ENCODE data around the gene RRP9. TPM values are rescaled to one million over a fixed set of nuclear protein-coding genes. Genes with fewer than 3 reads are reported as not detected.

The RRP9 gene
- total RNA-seq, 1 donor from 2014 or later, result 95.5 TPM

GRCh38 chr3:51957520-51958205, 16.0 kb upstream of the RRP9 start:
- H3K9me3 Mint-ChIP-seq, result no peaks in the 10 kb centered on the region
- peaks cover 30% of the 10 kb centered on the region for H3K27me3 Mint-ChIP-seq
- peaks cover 3% of the 10 kb centered on the region for H3K36me3 Mint-ChIP-seq (ENCODE audit: low read depth)
- no peak overlapping the region for H3K27ac Mint-ChIP-seq
- intact Hi-C loops (cut with micrococcal nuclease), result no loop called here
- H3K4me1 Mint-ChIP-seq, result no peaks in the 10 kb centered on the region
- H3K4me3 Mint-ChIP-seq, result no peak overlapping the region
- no peak for DNase-seq

DNA sequence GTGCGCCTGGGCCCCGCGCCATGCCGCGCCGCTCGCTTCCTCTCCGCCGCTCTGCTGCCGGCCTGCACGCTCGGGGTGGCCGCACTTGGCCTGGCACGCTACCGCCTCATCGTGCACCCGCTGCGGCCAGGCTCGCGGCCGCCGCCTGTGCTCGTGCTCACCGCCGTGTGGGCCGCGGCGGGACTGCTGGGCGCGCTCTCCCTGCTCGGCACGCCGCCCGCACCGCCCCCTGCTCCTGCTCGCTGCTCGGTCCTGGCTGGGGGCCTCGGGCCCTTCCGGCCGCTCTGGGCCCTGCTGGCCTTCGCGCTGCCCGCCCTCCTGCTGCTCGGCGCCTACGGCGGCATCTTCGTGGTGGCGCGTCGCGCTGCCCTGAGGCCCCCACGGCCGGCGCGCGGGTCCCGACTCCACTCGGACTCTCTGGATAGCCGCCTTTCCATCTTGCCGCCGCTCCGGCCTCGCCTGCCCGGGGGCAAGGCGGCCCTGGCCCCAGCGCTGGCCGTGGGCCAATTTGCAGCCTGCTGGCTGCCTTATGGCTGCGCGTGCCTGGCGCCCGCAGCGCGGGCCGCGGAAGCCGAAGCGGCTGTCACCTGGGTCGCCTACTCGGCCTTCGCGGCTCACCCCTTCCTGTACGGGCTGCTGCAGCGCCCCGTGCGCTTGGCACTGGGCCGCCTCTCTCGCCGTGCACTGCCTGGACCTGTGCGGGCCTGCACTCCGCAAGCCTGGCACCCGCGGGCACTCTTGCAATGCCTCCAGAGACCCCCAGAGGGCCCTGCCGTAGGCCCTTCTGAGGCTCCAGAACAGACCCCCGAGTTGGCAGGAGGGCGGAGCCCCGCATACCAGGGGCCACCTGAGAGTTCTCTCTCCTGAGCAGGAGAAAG, 14.4 kb upstream of the RRP9 start:
- intact Hi-C loops (cut with micrococcal nuclease), result no loop called here
- DNase-seq, result peak; percentile 74
- H3K4me1 Mint-ChIP-seq, result no peaks in the 10 kb centered on the region
- peaks cover 29% of the 10 kb centered on the region for H3K27me3 Mint-ChIP-seq
- H3K4me3 Mint-ChIP-seq, result no peak overlapping the region
- H3K27ac Mint-ChIP-seq, result no peak overlapping the region
- no peaks in the 10 kb centered on the region for H3K9me3 Mint-ChIP-seq
- H3K36me3 Mint-ChIP-seq (ENCODE audit: low read depth), result peaks cover 3% of the 10 kb centered on the region

- Mint-ChIP-seq H3K36me3 (ENCODE audit: low read depth) (peaks cover 3% of the 10 kb centered on the region), H3K9me3 (no peaks in the 10 kb centered on the region), H3K4me1 (no peaks in the 10 kb centered on the region), H3K27ac (no peak within 1 kb of the TSS), H3K27me3 (peaks cover 29% of the 10 kb centered on the region), H3K4me3 (no peak within 1 kb of the TSS)
- no peak for DNase-seq
- intact Hi-C loops (cut with micrococcal nuclease), result no loop called here
These were observed 13.6 kb upstream of the RRP9 start, which contains the start of gene GPR62 for GRCh38 chr3:51955175-51955892. Gene GPR62, plus strand, starts transcription at chr3:51955381. Its CDS starts 272 bp downstream, at chr3:51955653.

- no peaks in the 10 kb centered on the region for H3K9me3 Mint-ChIP-seq
- H3K36me3 Mint-ChIP-seq (ENCODE audit: low read depth), result peaks cover 3% of the 10 kb centered on the region
- intact Hi-C loops (cut with micrococcal nuclease), result no loop called here
- DNase-seq, result no peak
- H3K4me3 Mint-ChIP-seq, result no peak overlapping the region
- H3K27me3 Mint-ChIP-seq, result peaks cover 29% of the 10 kb centered on the region
- no peak overlapping the region for H3K27ac Mint-ChIP-seq
- no peaks in the 10 kb centered on the region for H3K4me1 Mint-ChIP-seq
These were observed 13.0 kb upstream of the RRP9 start for GRCh38 chr3:51954713-51955112.

GRCh38 chr3:51954105-51954504, 12.4 kb upstream of the RRP9 start:
- Mint-ChIP-seq H3K36me3 (ENCODE audit: low read depth) (peaks cover 3% of the 10 kb centered on the region), H3K27ac (no peak overlapping the region), H3K4me1 (no peaks in the 10 kb centered on the region), H3K9me3 (no peaks in the 10 kb centered on the region), H3K27me3 (peaks cover 29% of the 10 kb centered on the region), H3K4me3 (no peak overlapping the region)
- no peak for DNase-seq
- intact Hi-C loops (cut with micrococcal nuclease), result no loop called here

DNA sequence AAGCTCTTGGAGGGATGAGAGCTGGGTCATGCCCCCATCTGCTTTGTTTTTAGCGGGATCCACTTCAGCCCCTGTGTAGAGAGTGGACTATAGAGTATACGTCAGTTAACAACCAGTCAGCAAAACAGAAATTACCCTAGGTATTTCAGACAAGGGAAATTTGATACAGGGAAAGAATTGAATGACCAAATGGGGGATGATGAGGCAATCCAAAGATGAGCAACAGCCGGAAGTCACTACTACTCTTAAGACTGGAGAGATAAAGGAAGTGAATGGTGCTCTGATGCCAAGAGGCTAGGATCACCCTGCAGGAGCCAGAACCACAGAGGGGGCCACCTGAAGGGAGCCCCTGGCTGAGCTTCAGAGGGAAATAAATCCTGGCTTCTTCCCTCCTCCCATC, 11.7 kb upstream of the RRP9 start:
- Mint-ChIP-seq H3K9me3 (no peaks in the 10 kb centered on the region), H3K4me3 (no peak overlapping the region), H3K27me3 (peaks cover 29% of the 10 kb centered on the region), H3K4me1 (no peaks in the 10 kb centered on the region), H3K36me3 (ENCODE audit: low read depth) (peaks cover 6% of the 10 kb centered on the region), H3K27ac (no peak overlapping the region)
- intact Hi-C loops (cut with micrococcal nuclease), result no loop called here
- no peak for DNase-seq

DNA sequence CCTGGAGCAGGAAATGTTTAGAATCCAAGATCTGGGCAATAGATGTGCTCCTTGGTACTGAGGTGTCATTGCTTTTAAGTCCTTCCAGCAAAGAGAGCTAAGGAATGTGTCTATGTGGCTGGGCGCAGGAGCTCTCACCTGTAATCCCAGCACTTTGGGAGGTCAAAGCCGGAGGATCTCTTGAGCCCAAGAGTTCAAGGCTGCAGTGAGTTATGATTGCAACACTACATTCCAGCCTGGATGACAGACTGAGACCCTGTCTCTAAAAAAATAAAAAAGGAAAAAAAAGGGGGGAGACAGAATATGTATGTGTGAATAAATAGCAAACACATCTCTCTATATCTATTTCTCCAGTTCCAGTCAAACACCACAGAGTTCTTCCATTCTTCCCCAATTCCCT, 9.2 kb upstream of the RRP9 start:
- DNase-seq, result no peak
- Mint-ChIP-seq H3K4me3 (no peak overlapping the region), H3K27me3 (peaks cover 26% of the 10 kb centered on the region)

DNA sequence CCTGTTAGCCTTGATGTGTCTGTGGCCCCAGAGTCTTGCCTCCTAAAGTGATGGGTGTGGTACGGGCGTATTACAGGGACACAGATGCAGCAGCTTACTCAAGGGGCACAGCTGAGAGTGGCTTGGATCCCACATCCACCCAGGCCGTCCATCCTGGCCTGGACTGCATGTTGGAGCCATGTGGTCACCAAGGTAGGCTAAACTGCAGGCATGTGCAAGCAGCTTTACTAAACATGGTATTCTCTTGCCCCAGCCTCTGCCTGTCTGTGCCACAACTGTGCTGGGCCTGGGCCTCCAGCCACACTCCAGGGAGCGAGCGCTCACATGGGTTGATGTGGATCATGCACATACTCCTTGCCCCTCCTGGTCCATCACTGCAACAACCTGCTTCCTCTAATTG, 7.4 kb upstream of the RRP9 start:
- intact Hi-C loops (cut with micrococcal nuclease), result no loop called here
- peaks cover 14% of the 10 kb centered on the region for H3K27me3 Mint-ChIP-seq
- no peak overlapping the region for H3K4me3 Mint-ChIP-seq
- H3K36me3 Mint-ChIP-seq (ENCODE audit: low read depth), result peaks cover 3% of the 10 kb centered on the region
- no peaks in the 10 kb centered on the region for H3K4me1 Mint-ChIP-seq
- DNase-seq, result no peak
- H3K27ac Mint-ChIP-seq, result no peak overlapping the region
- no peaks in the 10 kb centered on the region for H3K9me3 Mint-ChIP-seq

More for the DNA sequence above, 9.2 kb upstream of the RRP9 start:
- Mint-ChIP-seq H3K9me3 (no peaks in the 10 kb centered on the region), H3K4me1 (no peaks in the 10 kb centered on the region), H3K27ac (no peak overlapping the region), H3K36me3 (ENCODE audit: low read depth) (peaks cover 3% of the 10 kb centered on the region)
- intact Hi-C loops (cut with micrococcal nuclease), result no loop called here

GRCh38 chr3:51948016-51948580, 6.4 kb upstream of the RRP9 start:
- Mint-ChIP-seq H3K27me3 (peaks cover 3% of the 10 kb centered on the region), H3K9me3 (no peaks in the 10 kb centered on the region), H3K4me1 (peaks cover 1% of the 10 kb centered on the region), H3K36me3 (ENCODE audit: low read depth) (peaks cover 3% of the 10 kb centered on the region), H3K27ac (no peak overlapping the region), H3K4me3 (no peak overlapping the region)
- intact Hi-C loops (cut with micrococcal nuclease), result no loop called here
- DNase-seq, result no peak

- H3K36me3 Mint-ChIP-seq (ENCODE audit: low read depth), result peaks cover 3% of the 10 kb centered on the region
- intact Hi-C loops (cut with micrococcal nuclease), result no loop called here
- H3K9me3 Mint-ChIP-seq, result no peaks in the 10 kb centered on the region
- H3K27ac Mint-ChIP-seq, result no peak overlapping the region
- no peaks in the 10 kb centered on the region for H3K27me3 Mint-ChIP-seq
- H3K4me1 Mint-ChIP-seq, result peaks cover 4% of the 10 kb centered on the region
- no peak for DNase-seq
- H3K4me3 Mint-ChIP-seq, result no peak overlapping the region
These were observed 5.7 kb upstream of the RRP9 start for GRCh38 chr3:51947215-51947900.

- no peak for DNase-seq
- Mint-ChIP-seq H3K4me1 (peaks cover 4% of the 10 kb centered on the region), H3K27me3 (no peaks in the 10 kb centered on the region), H3K9me3 (no peaks in the 10 kb centered on the region), H3K27ac (no peak overlapping the region), H3K4me3 (no peak overlapping the region), H3K36me3 (ENCODE audit: low read depth) (peaks cover 3% of the 10 kb centered on the region)
- intact Hi-C loops (cut with micrococcal nuclease), result no loop called here
These were observed 5.1 kb upstream of the RRP9 start for GRCh38 chr3:51946796-51947195.

GRCh38 chr3:51945926-51946705, 4.4 kb upstream of the RRP9 start:
- Mint-ChIP-seq H3K27ac (no peak overlapping the region), H3K9me3 (no peaks in the 10 kb centered on the region), H3K4me1 (peaks cover 5% of the 10 kb centered on the region), H3K36me3 (ENCODE audit: low read depth) (peaks cover 3% of the 10 kb centered on the region), H3K27me3 (no peaks in the 10 kb centered on the region), H3K4me3 (no peak overlapping the region)
- no peak for DNase-seq
- intact Hi-C loops (cut with micrococcal nuclease), result no loop called here
